Stimulated activated CD4-positive, alpha-beta T cell treated with anti-CD3 and anti-CD28 coated beads, Interleukin-1b, Interleukin-23, amount 100 ng/mL, for 48 hours (primary cell): ENCODE data around the gene MACROD2.

Experiments
- DNase-seq: peaks from one replicate; pipeline ENCODE4 v3.0.0-alpha.2; 2020

Gene MACROD2

DNA sequence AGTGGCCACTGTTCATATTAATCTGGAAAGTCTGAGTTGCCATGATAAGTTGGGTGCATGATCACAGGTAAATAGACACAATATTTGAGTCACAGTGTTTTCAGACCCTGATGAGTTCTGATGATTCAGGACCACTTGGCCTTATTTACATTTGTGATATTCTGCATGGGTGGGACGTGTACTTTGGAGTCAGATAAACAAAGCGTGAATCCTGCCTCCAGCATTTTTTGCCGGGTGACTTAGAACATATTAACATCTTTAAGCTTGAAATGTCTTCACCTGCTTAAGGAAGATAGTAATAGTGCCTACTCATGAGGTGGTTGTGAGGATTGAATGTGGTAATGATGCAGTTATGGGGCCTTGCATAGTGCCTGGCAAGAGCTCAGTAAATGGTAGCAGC is 1582.8 kb downstream of the MACROD2 start:
- DNase-seq: no peak

DNA sequence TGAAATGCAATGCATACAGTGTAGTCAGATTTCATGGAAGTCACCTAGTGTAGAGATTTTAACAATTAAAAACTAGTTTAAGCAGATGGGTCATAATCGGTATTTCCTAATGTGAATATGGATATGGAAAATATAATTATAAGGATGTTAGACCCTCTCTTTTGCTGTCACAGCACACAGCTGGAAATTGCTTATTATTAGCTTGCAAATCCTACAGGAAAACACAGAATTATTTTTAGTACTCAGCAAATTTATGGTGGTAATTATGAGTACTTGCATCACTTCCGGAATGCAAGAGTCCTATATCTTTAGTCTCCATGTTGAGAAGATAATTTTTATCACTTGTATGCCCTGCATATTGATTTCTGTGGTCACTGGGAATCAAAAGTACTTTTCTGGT is 1584.4 kb downstream of the MACROD2 start:
- no peak for DNase-seq

DNA sequence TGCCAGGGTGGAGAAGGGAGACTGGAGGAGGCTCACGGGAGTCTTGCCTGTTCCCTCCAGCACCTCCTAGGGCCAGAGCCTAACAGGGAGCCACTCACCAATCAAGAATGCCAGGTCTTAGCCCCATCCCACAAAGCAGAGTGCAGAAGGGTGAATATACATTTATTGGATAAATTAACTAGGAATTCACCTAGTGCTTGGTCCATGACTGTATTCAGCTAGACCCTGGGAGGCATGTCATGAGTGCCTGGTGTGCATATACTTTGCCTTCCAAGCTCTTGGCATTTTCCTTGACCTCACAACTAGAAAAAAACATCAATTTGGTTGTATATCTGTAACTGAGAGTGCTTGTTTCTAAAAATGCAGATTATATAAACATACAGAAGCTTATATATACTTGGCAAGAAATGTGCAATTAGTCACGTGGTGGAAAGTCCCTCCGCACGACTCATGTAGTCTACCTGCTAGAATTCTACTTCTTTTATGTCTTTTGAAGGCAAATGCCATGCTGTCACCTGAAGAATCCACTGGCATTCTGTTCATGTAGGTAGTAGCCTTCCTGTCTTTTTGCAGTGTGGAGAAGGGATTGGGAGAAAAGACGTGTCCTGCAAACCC is 1586.9 kb downstream of the MACROD2 start:
- DNase-seq: no peak

DNA sequence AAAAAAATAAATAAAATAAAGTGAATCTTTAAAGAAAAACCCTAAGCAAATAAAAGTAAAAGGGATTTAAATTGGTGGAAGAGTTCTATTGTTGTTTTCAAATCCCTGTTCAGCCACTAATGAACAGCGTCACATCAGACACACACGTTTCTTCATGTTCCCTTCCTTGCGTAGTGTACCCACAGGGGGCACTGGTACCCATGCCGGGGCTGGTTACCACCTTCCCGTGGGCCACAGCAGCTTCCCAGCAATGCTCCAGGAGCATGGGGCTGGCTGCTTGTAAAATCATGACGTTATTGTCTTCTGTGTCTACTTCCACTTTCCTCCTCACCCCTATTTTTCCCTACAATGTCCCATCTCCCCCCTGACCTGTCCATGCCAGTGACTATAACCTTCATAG is 1589.2 kb downstream of the MACROD2 start:
- DNase-seq: no peak

DNA sequence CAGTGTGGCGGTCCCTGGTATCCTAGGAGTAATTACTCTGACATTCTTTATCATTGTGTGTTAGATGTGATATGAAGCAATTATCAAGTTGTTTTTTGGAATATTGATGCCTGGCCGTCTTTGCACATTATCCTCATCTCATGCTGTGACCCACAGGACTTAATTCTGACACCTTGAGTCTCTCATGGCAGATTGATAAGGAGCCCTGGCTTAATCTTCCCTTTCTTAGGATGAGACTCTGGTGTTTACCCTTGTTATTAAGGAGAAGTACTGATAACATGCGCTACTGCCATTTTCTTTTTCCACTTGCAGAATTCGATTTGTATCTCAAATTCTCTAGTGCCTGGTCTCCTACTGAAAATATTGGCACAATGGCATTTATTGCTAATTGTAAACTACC is 1597.8 kb downstream of the MACROD2 start:
- DNase-seq: no peak

DNA sequence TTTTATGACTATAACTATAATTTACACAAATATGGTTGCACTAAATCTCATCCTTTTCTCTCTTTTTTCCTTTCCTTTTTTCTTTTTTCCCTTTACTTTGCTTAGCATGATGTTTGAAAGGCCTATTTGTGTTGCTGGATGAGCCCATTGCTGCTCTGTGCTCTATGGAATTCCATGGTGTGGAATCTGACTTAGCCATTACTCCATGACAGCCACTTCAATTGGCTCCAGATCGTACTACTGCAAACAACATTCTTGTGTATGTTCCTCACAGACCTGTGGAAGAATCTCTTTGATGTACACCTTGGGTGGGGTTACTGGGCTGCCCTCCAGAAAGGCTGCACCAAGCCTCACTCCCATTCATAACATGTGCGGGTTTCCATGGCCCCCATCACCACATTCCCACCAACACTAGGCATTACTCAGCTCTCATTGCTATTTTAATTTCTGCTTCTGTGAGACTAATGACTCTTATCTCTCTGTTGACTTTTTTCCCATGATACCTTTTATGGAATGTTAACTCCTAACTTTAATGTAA is 1598.9 kb downstream of the MACROD2 start:
- no peak for DNase-seq

DNA sequence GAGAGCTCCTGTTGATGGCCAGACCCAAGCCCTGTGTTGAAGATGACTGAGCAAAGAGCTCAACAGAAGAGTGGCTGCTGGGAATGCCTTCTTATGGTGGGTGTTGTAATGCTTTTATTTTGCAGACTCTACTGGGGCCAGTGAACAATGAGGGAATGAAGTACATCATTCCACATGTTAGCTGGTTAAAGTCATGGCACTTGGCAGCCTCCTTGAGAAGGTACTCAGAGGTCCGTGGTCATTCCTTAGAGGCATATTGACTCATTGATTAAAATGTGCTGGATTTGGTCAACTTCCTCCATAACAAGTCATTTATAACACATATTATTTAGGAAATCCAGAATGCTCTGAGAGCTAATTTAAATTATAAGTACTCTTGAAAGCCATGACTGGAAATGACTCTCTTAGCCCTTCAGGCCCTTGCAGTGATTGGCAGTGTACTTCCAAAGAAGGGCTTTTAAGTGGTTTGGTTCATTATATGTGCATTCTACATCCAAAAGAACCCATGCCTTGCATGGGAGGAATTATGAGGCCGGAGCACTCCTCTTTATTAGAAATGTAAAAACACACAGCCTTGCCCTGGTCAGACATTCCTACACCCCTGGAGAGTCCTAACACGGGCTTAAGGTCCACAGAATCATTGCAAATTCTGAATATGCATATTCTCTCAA is 1601.0 kb downstream of the MACROD2 start:
- no peak for DNase-seq

DNA sequence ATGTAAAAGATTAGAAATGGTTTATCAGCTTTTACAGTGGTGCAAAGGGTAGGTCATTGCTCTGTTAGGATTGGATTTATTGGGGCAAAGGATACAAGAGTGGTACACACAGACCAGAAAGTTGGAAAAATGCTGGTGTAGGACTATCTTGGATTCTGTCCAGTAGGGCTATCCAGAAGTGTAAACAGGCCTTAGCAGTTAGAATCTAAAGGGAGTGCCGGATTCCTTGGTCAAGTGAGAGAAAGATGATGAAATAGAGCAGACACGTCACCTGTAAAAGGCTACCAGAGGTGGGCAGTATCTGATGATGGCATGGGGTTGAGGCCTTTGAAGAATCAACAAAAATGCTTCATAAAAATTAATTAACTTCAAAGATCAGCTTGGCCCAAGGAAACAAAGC is 1602.0 kb downstream of the MACROD2 start:
- no peak for DNase-seq

DNA sequence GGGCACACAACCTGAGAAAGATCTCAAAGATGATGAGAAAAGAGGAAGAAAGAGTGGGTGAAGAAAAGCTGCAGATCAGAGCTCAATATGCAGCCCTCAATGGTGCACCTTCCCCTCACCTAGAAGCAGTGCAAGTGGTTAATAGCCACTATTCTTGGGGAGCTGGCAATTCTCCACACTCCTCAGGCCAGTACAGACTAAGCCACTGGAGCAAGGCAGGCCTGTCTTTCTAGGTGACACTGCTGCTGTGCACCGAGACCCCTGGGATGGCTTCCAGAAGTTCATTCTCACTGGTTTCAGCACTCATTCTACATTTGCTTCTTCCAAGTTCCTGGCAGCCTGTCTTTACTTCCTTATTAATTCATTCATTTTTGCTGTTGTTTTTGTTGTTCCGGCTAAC is 1604.6 kb downstream of the MACROD2 start:
- DNase-seq: no peak

DNA sequence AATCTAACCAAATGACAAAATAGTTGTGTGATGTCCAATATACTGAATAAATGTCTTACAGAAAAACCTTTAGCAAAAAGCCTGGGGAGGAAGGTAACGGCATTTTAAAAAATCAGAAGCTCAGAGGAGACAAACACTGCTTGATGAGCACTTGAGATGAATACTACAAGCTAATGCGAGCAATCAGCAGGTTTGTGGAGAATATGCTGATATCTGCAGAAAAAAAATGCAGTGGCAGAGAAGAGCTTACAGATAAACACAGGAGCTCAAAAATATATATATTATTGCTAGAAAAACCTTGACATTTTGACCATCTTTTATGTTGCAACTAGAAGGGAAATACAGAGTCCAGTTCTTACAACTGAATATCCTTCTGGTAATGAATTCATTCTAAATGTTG is 1605.2 kb downstream of the MACROD2 start:
- no peak for DNase-seq

DNA sequence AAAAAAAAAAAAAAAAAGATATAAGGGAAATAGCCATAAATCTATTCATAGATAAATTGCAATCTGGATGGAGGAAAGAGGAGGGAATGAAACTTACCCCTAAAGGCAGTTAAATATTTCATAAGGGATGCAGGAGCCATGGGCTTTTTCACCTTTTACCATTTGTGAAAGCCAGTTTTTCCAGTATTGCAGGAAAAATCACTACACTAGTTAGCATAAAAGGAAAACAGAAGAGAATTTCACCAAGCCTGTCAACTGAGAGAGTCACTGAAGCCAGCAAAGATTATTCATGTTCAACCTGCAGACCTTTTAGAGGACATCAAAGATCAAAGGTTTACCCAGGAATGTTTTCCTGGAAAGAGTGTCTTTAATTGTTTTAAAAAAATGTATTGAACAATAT is 1608.2 kb downstream of the MACROD2 start:
- DNase-seq: no peak

DNA sequence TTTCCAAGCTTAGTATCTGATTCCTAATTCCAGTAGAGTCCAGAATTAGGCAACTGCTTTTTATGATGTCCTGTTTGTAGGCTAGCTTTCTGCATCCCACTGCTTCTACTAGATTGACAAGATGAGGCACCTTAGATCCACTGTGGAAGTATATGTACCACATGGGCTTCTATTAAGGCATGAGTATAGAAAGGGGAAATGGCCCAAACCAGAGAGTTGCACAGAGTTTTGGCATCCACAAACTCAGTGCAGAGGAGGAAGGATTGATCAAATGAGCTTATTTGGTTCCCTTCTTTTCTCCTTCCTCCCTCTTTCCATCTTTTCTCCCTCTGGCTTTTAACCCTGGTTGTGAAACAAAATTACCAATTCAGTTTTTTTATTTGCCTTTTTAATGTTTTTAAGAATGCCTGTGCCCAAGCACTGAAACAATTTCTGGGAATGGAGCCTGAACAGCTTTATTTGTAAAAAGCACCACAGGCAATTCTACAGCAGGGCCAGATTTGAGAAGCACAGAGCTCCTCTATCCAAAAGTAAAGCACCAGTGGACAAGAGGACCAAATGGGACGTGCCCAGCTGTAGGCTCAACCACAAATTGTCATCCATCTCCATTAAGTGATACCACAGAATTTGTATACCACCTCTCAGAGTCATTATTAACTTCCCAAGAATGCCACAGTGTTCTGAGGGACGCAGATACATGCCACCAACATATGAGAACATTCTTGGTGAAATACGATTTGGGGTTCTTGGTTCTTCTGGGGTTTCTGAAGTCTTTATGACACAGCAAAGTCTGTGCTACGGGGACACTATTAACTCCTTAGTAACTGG is 1608.9 kb downstream of the MACROD2 start:
- DNase-seq: no peak

DNA sequence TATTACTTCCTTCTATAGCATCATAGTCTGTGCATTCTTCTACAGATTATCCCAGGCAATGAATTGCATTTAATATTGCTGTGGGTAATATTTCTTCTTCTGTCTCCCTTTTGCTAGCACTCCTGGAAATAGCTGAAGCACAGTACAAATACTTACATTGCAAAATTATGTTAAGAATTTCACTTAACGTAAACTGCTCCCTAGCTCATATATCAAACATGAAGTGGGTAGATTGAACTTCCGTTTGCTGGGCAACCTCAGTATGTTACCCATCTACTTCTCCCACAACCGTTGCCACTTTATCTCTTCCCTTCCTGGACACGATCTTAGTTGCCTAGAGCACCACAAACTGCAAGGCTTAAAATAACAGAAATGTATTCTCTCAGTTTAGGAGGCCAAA is 1614.6 kb downstream of the MACROD2 start:
- DNase-seq: no peak

DNA sequence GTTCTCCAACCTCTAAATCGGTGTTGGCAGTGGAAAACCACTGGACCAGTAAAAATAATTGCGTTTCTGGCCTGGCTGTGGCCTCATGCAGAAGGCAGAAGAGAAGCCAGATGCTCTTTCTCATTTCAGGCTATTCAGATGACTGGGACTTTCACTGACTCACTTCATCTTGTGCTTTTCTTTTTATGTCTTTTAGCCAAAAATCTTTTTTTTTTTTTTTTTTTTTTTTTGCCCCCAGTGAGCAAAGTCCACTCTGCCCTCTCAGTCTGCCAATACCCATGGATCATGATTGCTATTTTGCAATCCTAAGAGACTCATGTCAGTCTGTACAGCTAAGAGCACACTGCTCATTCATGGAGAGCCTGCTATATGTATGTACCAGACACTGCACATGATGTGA is 1615.5 kb downstream of the MACROD2 start:
- DNase-seq: no peak

DNA sequence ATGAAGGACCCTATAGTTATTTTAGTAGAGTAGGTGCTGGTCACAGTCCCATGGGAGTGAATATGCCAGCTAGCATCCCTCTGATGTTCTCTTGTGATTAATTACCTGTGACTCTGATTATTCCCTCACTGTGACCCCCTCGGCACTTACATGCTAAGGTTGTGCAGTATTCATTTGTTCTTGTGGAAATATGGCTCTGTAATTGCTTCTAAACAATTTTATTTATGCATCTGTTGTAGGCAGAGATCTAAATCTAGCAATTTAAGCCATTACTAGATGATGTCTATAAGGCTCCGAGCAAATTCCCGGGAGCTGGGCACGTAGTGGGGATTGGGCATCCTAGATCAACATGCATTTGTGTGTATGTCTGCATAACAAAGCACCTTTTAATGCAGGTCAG is 1616.2 kb downstream of the MACROD2 start:
- DNase-seq: no peak

DNA sequence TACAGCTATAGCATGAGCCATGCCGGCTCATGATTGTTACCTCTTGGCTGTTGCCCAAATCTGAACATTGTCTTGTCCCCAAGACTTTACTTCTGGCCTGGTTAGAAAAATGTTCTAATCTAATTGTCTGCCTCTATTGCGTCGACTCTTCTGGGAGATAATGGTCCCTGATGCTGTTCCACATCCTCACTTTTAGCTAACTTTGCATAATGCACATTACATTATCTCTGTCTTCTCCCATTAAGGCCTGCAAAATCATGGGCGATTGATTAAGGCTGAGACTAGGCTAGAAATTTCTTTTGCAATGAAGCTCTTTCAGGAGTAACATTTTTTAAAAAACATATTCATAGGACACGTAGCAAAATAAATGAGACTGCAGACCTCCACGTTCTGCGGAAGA is 1616.9 kb downstream of the MACROD2 start:
- DNase-seq: no peak

DNA sequence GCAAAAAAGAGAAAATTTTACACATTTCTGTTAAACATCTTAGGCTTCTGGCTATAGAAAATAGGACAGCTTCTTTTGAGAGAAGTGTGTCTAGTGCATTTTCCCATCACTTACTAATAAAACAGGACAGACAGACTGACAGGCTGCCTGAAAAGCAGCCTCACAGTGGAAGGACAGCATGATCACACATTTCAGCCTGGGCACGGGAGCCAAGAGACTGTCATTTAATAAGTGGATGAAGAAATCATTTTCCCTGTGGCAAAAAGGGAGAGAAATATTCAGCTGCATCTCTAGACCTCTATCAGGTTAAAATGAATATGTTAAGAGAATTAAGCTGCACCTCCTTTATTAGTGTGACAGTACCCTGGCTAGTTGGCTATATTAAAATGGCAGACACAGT is 1617.5 kb downstream of the MACROD2 start:
- DNase-seq: no peak

DNA sequence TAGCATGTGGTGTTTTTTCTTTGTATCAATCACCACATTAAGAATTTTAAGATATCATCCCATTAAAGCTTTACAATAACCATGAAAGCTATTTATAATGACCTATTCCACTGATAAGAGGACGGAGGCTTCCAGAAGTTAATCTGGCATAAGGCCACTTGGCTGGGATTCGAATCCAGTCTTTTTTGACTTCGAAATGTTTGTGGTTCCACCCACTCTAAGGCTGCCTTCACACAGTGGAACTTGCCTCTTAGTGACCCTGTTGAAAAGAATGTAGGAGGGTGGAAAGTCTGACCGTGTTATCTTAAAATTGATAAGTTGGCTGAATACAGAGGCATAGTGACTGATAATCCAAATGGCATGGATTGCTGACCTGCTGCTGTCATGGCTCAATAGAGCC is 1618.2 kb downstream of the MACROD2 start:
- DNase-seq: no peak

DNA sequence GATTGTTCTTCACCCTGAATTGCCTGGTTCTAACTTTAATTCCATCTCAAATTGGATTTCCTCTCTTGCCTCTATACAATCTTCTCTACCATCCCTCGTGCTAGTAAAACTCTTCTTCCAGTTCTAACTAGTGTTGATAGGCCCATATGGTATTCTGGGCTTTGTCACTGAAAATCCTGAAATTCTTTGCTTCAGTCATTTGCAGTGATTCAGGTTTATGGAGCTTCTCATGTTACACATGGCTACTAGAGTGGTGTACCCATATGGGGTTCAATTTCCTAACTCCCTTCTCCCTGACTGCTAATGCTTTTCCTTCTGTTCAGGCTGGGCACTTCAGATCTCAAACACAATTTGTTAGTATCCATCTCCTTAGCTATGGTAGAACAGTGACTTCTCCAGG is 1621.3 kb downstream of the MACROD2 start:
- DNase-seq: no peak

DNA sequence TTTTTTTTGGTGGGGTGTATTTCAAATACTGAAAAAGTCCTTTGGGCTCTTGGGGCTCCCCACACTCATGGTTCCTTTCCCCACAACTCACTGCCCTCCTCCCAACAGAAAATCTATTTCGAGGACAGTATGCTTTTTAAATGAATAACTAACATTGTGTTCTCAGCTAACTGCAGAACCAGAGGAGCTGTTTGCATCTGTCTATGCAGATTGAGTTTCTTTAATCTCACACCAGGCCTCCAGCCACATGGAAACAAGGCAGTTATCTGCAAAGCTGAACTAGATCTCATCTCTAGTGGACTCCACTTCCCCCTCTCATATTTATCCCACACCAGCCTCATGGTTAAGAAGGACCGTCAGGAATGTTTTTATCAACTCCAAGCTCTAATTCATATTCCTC is 1622.8 kb downstream of the MACROD2 start:
- DNase-seq: no peak

DNA sequence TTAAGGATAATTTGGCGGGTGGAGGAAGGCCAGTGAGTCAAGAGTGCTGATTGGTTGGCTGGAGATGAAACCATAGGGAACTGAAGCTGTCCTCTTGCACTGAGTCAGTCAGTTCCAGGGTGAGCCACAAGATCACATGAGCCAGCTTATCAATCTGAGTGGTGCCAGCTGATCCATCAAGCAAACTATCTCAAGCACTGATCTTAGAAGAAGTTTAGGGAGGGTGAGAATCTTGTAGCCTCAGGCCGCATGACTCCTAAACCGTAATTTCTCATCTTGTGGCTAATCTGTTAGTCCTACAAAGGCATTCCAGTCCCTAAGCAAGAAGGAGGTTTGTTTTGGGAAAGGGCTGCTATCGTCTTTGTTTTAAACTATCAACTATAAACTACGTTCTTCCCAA is 1623.6 kb downstream of the MACROD2 start:
- no peak for DNase-seq

DNA sequence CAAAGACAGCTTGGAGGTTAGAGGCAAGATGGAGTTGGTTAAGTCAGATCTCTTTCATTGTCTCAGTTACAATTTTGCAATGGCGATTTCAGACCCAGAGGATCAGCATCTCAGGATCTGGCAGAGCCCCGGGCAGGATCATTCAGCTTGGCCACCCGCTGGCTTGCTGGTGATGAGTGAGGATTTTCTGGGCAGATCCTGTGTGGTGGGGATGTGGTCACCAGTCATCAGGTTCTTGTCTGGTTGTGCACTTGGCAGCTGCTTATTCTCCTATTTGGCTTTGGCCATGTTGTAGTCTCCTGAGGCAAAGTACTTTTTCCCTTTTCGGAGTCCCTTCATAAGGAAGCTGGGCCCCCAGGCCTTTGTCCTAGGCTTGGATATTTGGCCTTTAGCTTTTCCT is 1624.0 kb downstream of the MACROD2 start:
- DNase-seq: no peak

DNA sequence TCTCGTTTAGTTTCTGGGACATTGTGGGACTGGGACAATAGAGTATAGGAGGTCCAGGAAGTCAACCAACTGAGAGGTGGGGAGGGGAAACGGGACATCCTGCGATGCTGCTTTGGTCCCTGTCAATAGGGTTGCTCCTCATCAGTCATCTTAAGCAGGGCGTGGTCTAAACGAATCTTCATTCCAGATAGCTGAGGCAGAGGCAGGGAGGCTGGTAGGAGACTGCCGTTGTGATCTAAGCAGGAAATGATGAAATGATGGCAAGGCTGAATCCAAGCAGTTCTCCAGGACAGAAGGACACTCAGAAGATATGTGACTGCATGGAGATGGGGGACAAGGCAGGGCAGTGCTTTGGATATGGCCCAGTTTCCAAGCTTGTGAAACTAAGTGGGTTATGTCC is 1624.5 kb downstream of the MACROD2 start:
- DNase-seq: no peak

DNA sequence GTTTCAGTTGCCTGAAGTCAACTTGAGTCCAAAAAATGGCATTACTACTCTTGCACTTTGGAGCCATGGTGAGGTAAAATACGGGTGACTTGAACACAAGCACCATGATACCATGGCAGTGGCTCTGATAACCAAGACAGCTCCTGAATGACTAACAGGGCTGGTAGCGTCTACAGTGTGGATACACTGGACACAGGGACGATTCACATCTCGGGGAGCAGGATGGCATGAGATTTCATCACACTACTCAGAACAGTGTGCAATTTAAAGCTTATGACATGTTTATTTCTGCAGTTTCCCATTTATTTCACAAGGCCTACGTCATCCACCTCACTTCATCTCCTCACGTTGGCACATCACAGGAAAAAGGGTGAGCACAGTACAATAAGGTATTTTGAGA is 1627.1 kb downstream of the MACROD2 start:
- DNase-seq: no peak
